Stimulated activated CD8-positive, alpha-beta memory T cell treated with anti-CD3 and anti-CD28 coated beads, Interleukin-2, amount 100 ng/mL, for 48 hours (primary cell): ENCODE data around the gene CRMP1.

ENCODE experiments used
- DNase-seq, 2 donors: peaks; one replicate each; pipeline ENCODE4 v3.0.0-alpha.2; 2020; ENCODE audit warnings: low read depth in 2 of 2

CRMP1 gene

GRCh38 chr4:5888222-5889001 lies 4.5 kb downstream of the CRMP1 start:
- DNase-seq = no peak

DNA sequence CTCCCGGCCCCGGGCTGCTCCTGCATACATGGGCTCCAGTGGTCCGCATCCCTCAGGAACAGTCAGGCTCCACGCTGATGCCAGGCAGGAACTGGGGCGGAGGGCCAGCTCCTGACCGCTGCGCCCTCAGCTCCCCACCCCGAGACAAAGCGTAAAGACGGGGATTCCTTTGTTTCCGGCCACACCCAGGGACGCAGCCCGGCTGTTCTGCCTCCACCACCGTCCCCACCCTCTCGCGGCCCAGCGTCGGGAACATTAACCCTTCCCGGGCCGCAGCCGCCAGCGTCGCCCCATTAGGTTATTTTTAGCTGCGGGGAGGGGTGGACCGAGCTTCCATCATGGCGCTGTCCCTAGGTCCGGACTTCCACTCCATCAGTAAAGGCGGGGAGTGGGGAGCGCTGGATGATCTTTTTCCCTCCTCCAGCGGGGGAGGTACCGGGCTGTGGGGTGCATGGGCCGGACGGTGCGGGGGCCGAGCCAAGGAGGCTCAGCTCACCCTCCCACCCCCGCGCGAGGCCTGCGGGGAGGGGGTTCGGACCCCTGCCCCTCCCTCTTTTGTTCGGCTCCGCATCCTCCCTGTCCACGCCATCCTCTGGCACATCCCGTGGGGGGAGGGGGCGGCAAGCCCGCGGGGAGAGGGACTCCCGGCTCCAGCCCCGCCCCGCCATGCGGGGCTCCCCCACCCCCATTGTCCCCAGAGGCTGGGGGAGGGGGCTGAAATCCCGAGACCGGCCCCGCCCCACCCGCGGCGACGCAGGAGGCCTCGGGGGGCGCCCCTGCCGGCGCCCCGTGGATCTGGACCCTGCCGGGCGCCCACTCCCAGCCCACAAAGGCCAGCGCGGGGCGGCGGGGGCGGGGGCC lies 5.3 kb downstream of the CRMP1 start:
- DNase-seq = no peak

GRCh38 chr4:5887011-5887360 lies 5.9 kb downstream of the CRMP1 start:
- no peak for DNase-seq

DNA sequence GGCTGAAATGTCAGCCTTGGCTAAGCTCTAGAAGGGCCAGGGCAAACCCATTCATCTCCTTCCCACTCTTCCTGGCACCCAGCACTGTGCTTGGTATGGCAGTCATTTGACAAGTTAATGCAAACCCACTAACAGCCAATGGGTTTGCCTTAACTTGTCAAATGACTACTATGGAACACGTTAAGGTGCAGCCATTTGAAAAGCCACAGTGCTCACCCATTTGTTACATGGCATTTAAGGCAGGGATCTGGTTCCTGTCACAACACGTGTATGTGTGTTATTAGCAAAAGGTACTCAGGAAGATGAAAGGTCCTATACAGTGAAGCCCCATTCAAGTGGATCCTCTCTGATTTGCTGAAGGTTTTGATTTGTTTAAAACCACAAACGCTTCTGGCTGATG lies 7.2 kb downstream of the CRMP1 start:
- DNase-seq = no peak

- DNase-seq = no peak
These were observed 8.1 kb downstream of the CRMP1 start for GRCh38 chr4:5884796-5885195.

GRCh38 chr4:5883916-5884315 lies 9.0 kb downstream of the CRMP1 start:
- DNase-seq = no peak

DNA sequence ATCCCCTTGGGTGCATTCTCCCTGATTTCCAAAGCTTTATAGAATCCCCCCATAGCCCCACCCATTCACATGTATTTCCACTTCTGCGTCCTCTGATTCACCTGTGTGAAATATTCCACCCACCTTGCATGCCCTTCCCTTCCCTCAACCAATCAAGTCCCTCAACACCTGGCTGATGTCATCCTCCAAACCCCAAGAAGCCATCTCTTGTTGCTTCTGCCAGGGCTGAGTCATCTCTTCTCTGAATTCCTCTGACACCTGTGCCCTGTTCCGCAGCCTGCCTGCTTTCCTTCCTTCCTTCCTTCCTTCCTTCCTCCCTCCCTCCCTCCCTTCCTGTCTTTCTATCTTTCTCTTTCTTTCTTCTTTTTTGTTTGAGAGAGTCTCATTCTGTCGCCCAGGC lies 9.9 kb downstream of the CRMP1 start:
- no peak for DNase-seq

- DNase-seq = no peak
These were observed 11.5 kb downstream of the CRMP1 start for GRCh38 chr4:5881340-5881739.

DNA sequence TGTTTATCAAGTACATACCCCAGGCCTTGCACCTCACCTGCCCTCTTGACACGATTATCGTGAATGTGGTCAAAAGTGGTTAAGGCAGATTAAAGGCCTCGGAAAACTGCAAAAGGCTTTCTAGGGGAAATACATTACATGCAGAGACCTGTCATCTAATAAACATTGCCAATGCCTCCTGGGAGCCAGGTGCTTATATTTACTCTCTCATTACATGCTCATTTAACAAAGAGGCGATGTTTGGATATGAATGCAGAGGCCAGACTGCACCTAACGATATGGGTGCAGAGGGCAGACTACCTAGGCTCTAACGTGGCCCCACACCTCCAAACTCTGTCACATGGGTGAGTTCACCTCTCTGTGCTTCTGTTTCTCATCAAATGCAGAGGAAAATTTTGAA lies 14.5 kb downstream of the CRMP1 start:
- no peak for DNase-seq

DNA sequence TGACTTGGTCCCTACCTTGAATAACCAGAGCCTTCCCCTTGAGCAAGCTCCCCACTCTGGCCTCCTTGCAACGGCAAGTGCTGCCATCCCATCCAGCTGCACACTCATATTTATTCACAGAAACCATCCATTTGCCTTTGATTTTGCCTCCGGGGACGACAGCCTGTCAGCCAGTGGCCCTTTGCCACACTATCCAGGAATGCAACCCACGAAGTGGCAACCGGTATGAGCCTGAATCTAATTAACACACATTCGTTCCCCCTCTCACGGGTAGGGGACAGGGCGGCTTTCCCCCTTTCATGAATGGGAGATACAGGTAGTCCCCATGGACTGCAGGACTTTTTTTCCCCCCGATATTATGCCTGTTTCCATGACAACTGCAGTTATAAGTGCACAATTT lies 15.5 kb downstream of the CRMP1 start:
- DNase-seq = no peak

GRCh38 chr4:5874811-5875449 lies 18.0 kb downstream of the CRMP1 start:
- DNase-seq = no peak

DNA sequence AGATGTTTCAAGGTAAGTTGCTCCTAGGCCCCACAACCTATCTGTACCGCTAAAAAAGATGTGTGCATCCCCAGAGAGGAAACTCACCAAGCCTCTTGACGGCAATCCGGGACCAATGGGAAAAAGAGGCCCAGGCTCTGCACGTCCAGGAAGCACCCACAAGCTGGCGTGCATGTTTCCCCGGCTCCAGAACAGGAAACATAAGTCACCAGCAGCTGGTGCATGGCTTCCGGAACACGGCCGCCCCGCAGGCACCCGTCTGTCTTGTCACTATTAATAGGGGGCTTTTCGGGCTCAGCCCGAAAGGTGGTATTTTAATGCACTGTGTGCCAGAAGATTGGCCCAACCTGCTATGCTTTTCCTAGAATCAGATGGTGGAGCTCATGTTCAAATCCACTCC lies 22.2 kb downstream of the CRMP1 start:
- no peak for DNase-seq

DNA sequence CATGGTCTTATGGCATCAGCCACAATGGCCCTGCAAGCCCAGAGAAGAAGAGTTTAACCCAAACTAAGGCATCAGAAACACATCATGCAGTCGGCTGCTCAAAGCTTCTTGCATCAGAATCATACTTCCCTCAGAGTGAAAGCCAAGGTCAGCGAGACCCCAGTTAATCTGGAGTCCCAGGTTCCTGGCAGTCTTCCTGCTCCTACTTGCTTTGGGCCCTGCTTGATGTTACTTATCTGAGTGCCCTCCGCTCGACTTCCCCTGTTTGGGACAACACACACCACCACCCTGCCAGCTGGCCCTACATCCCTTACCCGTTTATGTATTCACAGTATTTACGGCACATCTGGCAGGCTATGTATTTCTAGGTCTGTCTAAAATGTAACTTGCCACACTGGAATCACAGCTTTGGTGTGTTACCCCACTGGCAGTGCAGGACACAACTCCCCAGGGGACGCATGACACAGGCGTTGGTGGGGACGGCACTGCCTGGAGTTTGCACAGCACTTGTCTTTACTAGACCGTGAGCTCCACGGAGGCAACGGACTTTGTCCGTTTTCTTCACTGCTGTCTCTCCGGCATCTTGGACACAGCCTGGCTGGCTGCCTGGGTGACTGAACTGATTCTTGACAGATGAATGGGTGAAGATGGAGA lies 22.8 kb downstream of the CRMP1 start:
- no peak for DNase-seq

- no peak for DNase-seq
These were observed 25.0 kb downstream of the CRMP1 start for GRCh38 chr4:5867866-5868265.

- no peak for DNase-seq
These were observed 25.8 kb downstream of the CRMP1 start for GRCh38 chr4:5866841-5867813.

DNA sequence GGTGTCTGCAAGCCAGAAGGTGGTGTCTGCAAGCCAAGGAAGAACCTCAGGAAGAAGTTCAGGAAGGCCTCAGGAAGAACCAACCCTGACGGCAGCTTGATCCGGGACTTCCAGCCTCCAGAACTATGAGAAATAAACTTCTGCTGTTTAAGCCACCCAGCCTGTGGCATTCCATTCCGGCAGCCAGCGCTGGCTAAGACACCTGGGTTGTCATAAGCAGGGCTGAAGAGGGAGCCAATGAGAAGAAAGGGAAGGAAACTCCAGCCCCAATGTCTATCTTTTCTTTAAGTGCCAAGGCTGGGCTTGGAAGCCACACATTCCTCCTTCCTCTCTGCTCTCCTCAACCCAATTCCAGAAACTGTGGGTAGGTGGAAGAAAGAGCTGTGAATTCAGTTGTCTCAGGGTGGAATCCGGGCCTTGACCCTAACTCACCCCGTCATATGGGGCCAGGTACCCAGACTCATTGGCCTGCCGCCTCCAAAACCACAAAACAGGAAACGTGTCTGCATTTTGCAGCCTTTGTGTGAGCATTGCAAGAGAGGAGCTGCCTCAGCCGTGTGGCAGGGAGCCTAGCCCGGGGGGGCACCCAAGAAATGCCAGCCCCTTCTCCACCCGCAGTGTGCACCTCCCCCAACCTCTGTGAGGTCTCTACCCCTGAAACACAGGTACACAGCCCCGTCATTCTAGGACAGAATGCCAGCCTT lies 26.8 kb downstream of the CRMP1 start:
- no peak for DNase-seq

GRCh38 chr4:5863461-5864113 lies 29.3 kb downstream of the CRMP1 start:
- DNase-seq = peak; percentile 40 to 46

- no peak for DNase-seq
These were observed 34.7 kb downstream of the CRMP1 start for GRCh38 chr4:5858020-5858769.

GRCh38 chr4:5857199-5857598 lies 35.7 kb downstream of the CRMP1 start:
- DNase-seq = no peak
